H1 (cell line): ENCODE data around the gene THAP7.

ENCODE experiments used
- CBX8 ChIP-seq: fragments of 300-800, 300-1000 bp; sonication (generic); IDR thresholded peaks from 2 replicates; pipeline ENCODE4 v1.7.1; 2016; ENCODE audit warnings: low read depth, low read length, borderline replicate concordance
- CEBPB ChIP-seq: IDR thresholded peaks from 2 replicates; pipeline ENCODE4 v1.6.1; 2012; ENCODE audit warnings: low read depth, low read length
- CREB1 ChIP-seq: IDR thresholded peaks from 2 replicates; pipeline ENCODE4 v1.6.1; 2012; ENCODE audit warnings: inconsistent platforms
- KDM5A ChIP-seq: fragments of 200-600 bp; IDR thresholded peaks from 2 replicates; pipeline ENCODE4 v1.7.1; 2012; ENCODE audit warnings: mild to moderate bottlenecking, low read length, inconsistent platforms, mixed read lengths
- PHF8 ChIP-seq: fragments of 200-600 bp; sonication (generic); conservative IDR thresholded peaks from 2 replicates; pipeline ENCODE4 v1.7.1; 2012; ENCODE audit warnings: low read depth, mild to moderate bottlenecking, inconsistent platforms, low read length, moderate library complexity
- POLR2AphosphoS5 ChIP-seq: IDR thresholded peaks from 2 replicates; pipeline ENCODE4 v1.6.1; 2011; ENCODE audit warnings: low read depth, low read length
- RAD21 ChIP-seq, 2 experiments: IDR thresholded peaks in 1 of 2; conservative IDR thresholded peaks in 1 of 2; 2 replicates each; pipeline ENCODE4 v1.6.1; 2011; ENCODE audit warnings: low read depth in 2 of 2, low read length in 2 of 2, improper control_type of control experiment in 1 of 2, inconsistent platforms in 1 of 2, mild to moderate bottlenecking in 1 of 2, moderate library complexity in 1 of 2
- RNF2 ChIP-seq: fragments of 200-900, 300-1000 bp; sonication (generic); IDR thresholded peaks from 2 replicates; pipeline ENCODE4 v1.7.1; 2016; ENCODE audit warnings: borderline replicate concordance, low read depth, mild to moderate bottlenecking, antibody characterized with exemption, low read length; ENCODE audit not compliant: poor library complexity, severe bottlenecking; ENCODE audit errors: missing control alignments
- TEAD4 ChIP-seq: IDR thresholded peaks from 2 replicates; pipeline ENCODE4 v1.6.1; 2012; ENCODE audit warnings: low read depth, low read length, inconsistent platforms, mixed read lengths
- TF ChIP-seq, protein P1 (sequence below), 3 experiments: IDR thresholded peaks; 1 replicate in 2 of 3; 2 replicates in 1 of 3; pipeline versions ENCODE4 v1.5.1 to v1.6.1; 2011; ENCODE audit warnings: low read length in 3 of 3, mild to moderate bottlenecking in 3 of 3, inconsistent platforms in 2 of 3, low read depth in 1 of 3, moderate library complexity in 1 of 3; ENCODE audit not compliant: insufficient read depth in 1 of 3; ENCODE audit errors: control extremely low read depth in 1 of 3

DNA sequence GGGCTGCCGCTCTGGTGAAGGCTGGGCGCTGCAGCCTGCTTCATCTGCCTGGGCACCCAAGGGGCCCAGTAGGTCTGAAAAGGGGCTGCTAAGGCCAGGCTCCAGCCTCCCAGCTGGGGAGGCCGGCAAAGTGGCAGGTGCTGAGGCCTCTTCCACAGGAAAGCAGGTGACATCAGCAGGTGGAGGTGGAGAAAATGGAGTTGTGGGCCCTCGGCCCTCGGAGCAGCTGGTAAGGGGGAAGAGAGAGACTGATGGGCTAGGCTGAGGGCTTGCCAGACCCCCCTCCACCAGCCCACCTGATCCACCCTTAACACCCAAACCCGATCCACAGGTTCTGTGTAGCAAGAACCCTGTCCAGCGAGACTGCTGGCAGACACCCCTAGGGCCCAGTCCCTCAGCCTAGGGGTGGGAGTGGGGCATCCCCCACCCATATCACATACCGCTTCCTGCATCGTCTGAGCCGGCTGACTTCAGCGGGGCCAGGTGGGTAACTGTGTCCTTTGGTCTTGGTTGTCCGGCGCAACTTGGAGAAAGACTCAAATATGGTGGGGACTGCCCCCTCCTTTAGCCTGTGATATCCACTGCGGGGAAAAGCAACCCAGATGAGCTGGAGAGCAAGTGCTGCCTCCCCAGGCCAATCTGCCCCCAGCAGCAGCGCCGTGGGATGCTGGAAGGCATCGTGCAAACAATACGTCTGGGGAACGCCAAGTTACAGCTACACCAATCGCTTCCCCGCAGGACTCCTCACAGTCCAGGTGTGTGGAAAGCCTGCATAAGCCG is 1.5 kb downstream of the THAP7 start:
- TF ChIP-seq, protein P1, sequence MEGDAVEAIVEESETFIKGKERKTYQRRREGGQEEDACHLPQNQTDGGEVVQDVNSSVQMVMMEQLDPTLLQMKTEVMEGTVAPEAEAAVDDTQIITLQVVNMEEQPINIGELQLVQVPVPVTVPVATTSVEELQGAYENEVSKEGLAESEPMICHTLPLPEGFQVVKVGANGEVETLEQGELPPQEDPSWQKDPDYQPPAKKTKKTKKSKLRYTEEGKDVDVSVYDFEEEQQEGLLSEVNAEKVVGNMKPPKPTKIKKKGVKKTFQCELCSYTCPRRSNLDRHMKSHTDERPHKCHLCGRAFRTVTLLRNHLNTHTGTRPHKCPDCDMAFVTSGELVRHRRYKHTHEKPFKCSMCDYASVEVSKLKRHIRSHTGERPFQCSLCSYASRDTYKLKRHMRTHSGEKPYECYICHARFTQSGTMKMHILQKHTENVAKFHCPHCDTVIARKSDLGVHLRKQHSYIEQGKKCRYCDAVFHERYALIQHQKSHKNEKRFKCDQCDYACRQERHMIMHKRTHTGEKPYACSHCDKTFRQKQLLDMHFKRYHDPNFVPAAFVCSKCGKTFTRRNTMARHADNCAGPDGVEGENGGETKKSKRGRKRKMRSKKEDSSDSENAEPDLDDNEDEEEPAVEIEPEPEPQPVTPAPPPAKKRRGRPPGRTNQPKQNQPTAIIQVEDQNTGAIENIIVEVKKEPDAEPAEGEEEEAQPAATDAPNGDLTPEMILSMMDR (IDR thresholded peaks at IDR 0.05; ENCODE audit: control extremely low read depth in 1 of 3, insufficient read depth in 1 of 3, low read depth in 1 of 3, low read length in 3 of 3): no peak
- TF ChIP-seq PHF8 (no peak), CREB1 (no peak), RAD21 (IDR thresholded peaks at IDR 0.05 in 1 of 2, conservative IDR thresholded peaks at IDR 0.05 in 1 of 2; ENCODE audit: low read depth in 2 of 2, low read length in 2 of 2) (no peak), RNF2 (no peak), POLR2AphosphoS5 (no peak), CEBPB (no peak), KDM5A (no peak), TEAD4 (no peak), CBX8 (no peak)
